Germinal center (tissue), 1 donor: ENCODE data around the gene RIMS1.

Source experiments
- DNase-seq: peaks from one replicate; pipeline ENCODE4 v3.0.0; 2012; ENCODE audit warnings: mixed read lengths, low spot score

The RIMS1 gene

GRCh38 chr6:72414657-72415056, 528.3 kb downstream of the RIMS1 start:
- DNase-seq: no peak

GRCh38 chr6:72416744-72417465, 530.6 kb downstream of the RIMS1 start:
- no peak for DNase-seq

GRCh38 chr6:72417759-72418158, 531.4 kb downstream of the RIMS1 start:
- DNase-seq: no peak

- DNase-seq: no peak
Observed at GRCh38 chr6:72418495-72418894, 532.1 kb downstream of the RIMS1 start.

GRCh38 chr6:72419966-72420365, 533.6 kb downstream of the RIMS1 start:
- no peak for DNase-seq

- no peak for DNase-seq
Observed at GRCh38 chr6:72420409-72420808, 534.1 kb downstream of the RIMS1 start.

GRCh38 chr6:72421387-72421786, 535.0 kb downstream of the RIMS1 start:
- no peak for DNase-seq

- no peak for DNase-seq
Observed at GRCh38 chr6:72422171-72422570, 535.8 kb downstream of the RIMS1 start.

GRCh38 chr6:72424476-72424875, 538.1 kb downstream of the RIMS1 start:
- DNase-seq: no peak

GRCh38 chr6:72425003-72425681, 538.8 kb downstream of the RIMS1 start:
- DNase-seq: no peak

- DNase-seq: no peak
Observed at GRCh38 chr6:72440611-72441010, 554.3 kb downstream of the RIMS1 start.

- DNase-seq: no peak
Observed at GRCh38 chr6:72446430-72446829, 560.1 kb downstream of the RIMS1 start.
